ENCODE measurements around the gene TCF7L2.
A peak's percentile ranks its signal among the peaks of the same experiment; 100 is the strongest.

DNA sequence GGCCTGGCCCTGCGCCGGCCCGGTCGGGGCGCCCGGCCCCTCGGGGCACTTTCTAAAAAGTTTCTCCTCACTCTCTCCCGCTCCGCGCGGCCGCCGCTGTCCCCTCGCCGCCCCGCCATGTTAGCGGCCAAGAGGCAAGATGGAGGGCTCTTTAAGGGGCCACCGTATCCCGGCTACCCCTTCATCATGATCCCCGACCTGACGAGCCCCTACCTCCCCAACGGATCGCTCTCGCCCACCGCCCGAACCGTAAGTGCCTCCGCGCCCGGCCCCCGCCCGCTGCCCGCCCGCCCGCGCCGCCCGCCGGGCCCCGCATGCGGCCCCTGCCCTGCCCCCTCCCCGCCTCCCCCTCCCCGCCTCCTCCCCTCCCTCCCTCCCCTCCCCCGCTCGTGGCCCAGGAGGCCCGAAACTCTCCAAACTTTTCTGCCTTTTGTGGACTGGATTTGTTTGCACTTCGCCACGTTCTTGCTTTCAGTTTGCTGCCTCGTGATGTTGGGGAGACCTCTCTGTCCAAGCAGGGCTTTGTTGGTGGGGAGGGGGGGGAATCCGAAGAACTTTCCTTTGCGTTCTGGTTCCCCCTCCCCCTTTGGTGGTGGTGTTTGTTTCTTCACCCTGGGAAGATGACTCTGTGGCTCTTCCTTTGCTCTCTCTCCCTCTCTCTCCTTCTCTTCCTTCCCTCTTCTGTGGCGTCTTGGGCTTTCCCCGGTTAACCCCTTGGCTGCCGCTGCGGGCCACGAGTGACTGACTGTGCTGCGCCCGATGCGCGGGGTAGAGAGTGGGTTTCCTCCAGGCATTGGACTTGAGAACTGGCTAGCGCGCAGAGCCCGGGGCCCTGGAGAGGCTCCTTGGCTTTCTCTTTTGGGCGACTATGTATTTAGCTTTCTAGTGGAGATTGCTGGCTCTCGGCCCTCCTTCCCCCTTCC, 1.6 kb downstream of the TCF7L2 start:
- TF ChIP-seq, protein P1, sequence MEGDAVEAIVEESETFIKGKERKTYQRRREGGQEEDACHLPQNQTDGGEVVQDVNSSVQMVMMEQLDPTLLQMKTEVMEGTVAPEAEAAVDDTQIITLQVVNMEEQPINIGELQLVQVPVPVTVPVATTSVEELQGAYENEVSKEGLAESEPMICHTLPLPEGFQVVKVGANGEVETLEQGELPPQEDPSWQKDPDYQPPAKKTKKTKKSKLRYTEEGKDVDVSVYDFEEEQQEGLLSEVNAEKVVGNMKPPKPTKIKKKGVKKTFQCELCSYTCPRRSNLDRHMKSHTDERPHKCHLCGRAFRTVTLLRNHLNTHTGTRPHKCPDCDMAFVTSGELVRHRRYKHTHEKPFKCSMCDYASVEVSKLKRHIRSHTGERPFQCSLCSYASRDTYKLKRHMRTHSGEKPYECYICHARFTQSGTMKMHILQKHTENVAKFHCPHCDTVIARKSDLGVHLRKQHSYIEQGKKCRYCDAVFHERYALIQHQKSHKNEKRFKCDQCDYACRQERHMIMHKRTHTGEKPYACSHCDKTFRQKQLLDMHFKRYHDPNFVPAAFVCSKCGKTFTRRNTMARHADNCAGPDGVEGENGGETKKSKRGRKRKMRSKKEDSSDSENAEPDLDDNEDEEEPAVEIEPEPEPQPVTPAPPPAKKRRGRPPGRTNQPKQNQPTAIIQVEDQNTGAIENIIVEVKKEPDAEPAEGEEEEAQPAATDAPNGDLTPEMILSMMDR (IDR thresholded peaks at IDR 0.05): no peak
- TF ChIP-seq POLR2A (IDR thresholded peaks at IDR 0.05): peak in 1 of 2 donors; percentile 13
- TF ChIP-seq EP300 (IDR thresholded peaks at IDR 0.05): peak in 1 of 2 donors; percentile 83

All from tibial nerve (tissue), 4 donors.